ENCODE results near the gene ABCC1. TPM values are rescaled to one million over a fixed set of nuclear protein-coding genes. Genes with fewer than 3 reads are reported as not detected.
"Not testable (repeated sequence)": the region's sequence is repeated elsewhere in the genome, so short reads cannot be mapped to it uniquely, and the experiment has no call there.

ABCC1 gene
- total and polyA plus RNA-seq, 2 of the 8 experiments (the other 6 are each of a cell fraction or from before 2014, with no cell fraction given), result 42.6 to 66.8 TPM

GRCh38 chr16:16190546-16190945, 241.1 kb downstream of the ABCC1 start (continued):
- no peak for TF ChIP-seq GTF2F1 (IDR thresholded peaks at IDR 0.05; ENCODE audit: borderline replicate concordance, low read depth, low read length)
- TF ChIP-seq TCF12 (IDR thresholded peaks at IDR 0.05; ENCODE audit: low read depth, low read length), result no peak

- FAIRE-seq; H4K91ac ChIP-seq (replicated peaks; ENCODE audit: insufficient read length, low read length); H3K9ac ChIP-seq (replicated peaks in 1 of 4; ENCODE audit: extremely low read depth in 1 of 4, low read depth in 3 of 4, low read length in 3 of 4); H2BK12ac ChIP-seq (ENCODE audit: low read depth, low read length); H3K4me1 ChIP-seq (replicated peaks in 1 of 4; ENCODE audit: control insufficient read depth in 3 of 4, insufficient read depth in 4 of 4, low read length in 3 of 4); H2BK20ac ChIP-seq (ENCODE audit: low read length); H3K79me1 ChIP-seq (ENCODE audit: low read depth, low read length); H4K8ac ChIP-seq (ENCODE audit: extremely low read depth, insufficient read depth, low read length); H2AK5ac ChIP-seq (ENCODE audit: low read depth, low read length); H3K23me2 ChIP-seq (ENCODE audit: low read depth, low read length); H2BK15ac ChIP-seq (ENCODE audit: low read length); H3K14ac ChIP-seq (ENCODE audit: insufficient read length); H3K27me3 ChIP-seq (replicated peaks in 1 of 4; ENCODE audit: control insufficient read depth in 3 of 4, extremely low read depth in 1 of 4, insufficient read depth in 3 of 4, low read length in 3 of 4); H3K4ac ChIP-seq (replicated peaks; ENCODE audit: insufficient read length, low read depth, low read length); H4K5ac ChIP-seq (ENCODE audit: insufficient read length, low read depth, low read length); H3K18ac ChIP-seq (ENCODE audit: extremely low read depth, low read length); H2AFZ ChIP-seq (ENCODE audit: low read length); H2BK5ac ChIP-seq (ENCODE audit: low read depth, low read length); H4K20me1 ChIP-seq (replicated peaks in 1 of 2; ENCODE audit: control insufficient read depth in 1 of 2, insufficient read depth in 2 of 2, low read length in 2 of 2); H3K79me2 ChIP-seq (ENCODE audit: control insufficient read depth in 1 of 2, insufficient read depth in 2 of 2, low read length in 2 of 2); H3K23ac ChIP-seq (ENCODE audit: insufficient read length); H3K9me3 ChIP-seq (ENCODE audit: insufficient read depth in 2 of 2, low read depth in 1 of 2, low read length in 1 of 2); H3K36me3 ChIP-seq (ENCODE audit: control insufficient read depth in 2 of 4, insufficient read depth in 4 of 4, low read length in 3 of 4); H3K4me3 ChIP-seq (ENCODE audit: extremely low read depth in 1 of 4, insufficient read depth in 2 of 4, low read depth in 3 of 4, low read length in 4 of 4); H3K56ac ChIP-seq (replicated peaks; ENCODE audit: insufficient read length, low read depth, low read length); H3K27ac ChIP-seq (ENCODE audit: low read depth, low read length); H2BK120ac ChIP-seq (replicated peaks; ENCODE audit: low read depth, low read length); H3K4me2 ChIP-seq (ENCODE audit: insufficient read depth in 1 of 2, low read depth in 2 of 2, low read length in 2 of 2); DNase-seq (ENCODE audit: low read depth in 1 of 2, low spot score in 2 of 2): not testable (repeated sequence)
- 100% methylated on average over 3 of the region's 12 CpGs; no CpG with 5 or more reads in 1 of the 2 experiments for WGBS, 2 experiments (ENCODE audit: extremely low coverage in 1 of 2, insufficient coverage in 1 of 2, insufficient read length in 1 of 2, insufficient replicate concordance in 2 of 2, low coverage in 1 of 2, low lambda C conversion rate in 2 of 2, missing lambda C conversion rate in 1 of 2)
- ChIA-PET CTCF (ENCODE audit: partially characterized antibody) (interaction anchor here (0.6 kb wide), 1 partner anchor 350 kb away, joined by 3 read pairs; no protein-coding TSS in a partner anchor), POLR2A (ENCODE audit: partially characterized antibody) (interaction anchor here (1.2 kb wide), 1 partner anchor 305 kb away, joined by 3 read pairs; no protein-coding TSS in a partner anchor)
Observed at GRCh38 chr16:16190966-16191365, 241.6 kb downstream of the ABCC1 start.
